GM12873 (cell line): Measurements from ENCODE around the gene KRT38.

ENCODE experiments used
- TF ChIP-seq, protein P1 (sequence below): IDR thresholded peaks from 2 replicates; pipeline ENCODE4 v1.5.1; 2012; ENCODE audit warnings: low read depth, mild to moderate bottlenecking, moderate library complexity, low read length, control low read depth; ENCODE audit not compliant: insufficient read depth; ENCODE audit errors: missing control alignments

KRT38 gene

DNA sequence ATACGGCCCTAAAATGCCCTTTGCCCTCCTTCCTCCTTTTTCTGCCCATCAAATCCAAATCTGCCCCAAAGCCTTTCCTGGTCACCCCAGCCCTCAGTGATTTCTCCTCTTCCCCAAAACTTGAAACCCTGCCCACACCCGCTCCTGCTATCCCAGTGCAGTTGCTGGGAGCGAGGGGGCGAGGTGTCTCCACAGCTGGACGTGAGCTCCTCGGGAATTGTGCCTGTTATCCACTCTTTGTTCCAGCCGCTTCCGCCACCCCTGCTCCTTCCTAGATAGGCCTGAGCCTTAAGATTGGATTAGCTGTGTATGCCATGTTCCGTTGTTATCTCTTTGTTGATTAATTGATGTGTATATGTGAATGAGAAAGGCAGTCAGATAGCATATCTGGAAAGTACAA is 42.7 kb upstream of the KRT38 start:
- TF ChIP-seq, protein P1, sequence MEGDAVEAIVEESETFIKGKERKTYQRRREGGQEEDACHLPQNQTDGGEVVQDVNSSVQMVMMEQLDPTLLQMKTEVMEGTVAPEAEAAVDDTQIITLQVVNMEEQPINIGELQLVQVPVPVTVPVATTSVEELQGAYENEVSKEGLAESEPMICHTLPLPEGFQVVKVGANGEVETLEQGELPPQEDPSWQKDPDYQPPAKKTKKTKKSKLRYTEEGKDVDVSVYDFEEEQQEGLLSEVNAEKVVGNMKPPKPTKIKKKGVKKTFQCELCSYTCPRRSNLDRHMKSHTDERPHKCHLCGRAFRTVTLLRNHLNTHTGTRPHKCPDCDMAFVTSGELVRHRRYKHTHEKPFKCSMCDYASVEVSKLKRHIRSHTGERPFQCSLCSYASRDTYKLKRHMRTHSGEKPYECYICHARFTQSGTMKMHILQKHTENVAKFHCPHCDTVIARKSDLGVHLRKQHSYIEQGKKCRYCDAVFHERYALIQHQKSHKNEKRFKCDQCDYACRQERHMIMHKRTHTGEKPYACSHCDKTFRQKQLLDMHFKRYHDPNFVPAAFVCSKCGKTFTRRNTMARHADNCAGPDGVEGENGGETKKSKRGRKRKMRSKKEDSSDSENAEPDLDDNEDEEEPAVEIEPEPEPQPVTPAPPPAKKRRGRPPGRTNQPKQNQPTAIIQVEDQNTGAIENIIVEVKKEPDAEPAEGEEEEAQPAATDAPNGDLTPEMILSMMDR, result no peak

GRCh38 chr17:41481036-41481435 is 40.3 kb upstream of the KRT38 start, which contains the start of gene KRT35:
KRT35 (minus strand) TSS chr17:41481151; CDS start chr17:41481097, 54 bp downstream.
- TF ChIP-seq, protein P1, result no peak

- TF ChIP-seq, protein P1, result no peak
These were observed 39.8 kb upstream of the KRT38 start for GRCh38 chr17:41480581-41480980.

DNA sequence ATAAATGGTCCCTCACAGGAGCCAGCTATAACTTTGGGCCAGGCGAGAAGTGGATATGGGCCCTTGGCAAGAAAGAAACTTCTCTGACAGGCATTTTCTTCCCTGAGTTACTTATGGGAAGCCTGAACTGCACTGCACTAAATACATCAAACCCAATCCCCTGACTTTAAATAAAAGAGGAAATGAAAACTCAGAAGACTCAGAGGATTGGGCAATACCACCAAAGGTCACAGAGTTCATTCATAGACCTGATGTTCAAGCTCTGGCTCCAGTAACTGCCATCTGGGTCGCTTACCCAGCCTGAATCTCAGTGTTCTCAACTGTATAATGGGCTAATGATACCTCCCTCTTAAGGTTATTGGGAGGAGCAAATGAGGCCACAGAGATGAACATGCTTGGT is 39.4 kb upstream of the KRT38 start:
- TF ChIP-seq, protein P1, result no peak

DNA sequence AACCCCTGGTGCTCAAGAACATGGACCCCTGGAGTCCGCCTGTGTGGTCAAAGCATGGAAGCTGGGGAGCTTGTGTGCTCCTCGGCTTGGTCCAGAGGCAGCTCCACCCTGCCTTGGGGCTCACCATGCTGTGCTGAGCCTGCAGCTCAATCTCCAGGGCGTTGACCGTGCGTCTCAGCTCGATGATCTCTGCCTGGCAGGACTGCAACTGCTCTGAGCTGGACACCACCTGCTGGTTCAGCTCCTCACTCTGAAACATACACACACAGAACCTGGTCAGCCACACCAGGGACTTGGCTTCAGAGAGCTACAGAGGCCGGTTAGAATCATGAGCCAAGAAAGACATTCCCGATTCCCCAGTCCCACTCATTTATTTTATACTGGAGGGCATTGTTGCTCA is 37.5 kb upstream of the KRT38 start:
- TF ChIP-seq, protein P1, result no peak

DNA sequence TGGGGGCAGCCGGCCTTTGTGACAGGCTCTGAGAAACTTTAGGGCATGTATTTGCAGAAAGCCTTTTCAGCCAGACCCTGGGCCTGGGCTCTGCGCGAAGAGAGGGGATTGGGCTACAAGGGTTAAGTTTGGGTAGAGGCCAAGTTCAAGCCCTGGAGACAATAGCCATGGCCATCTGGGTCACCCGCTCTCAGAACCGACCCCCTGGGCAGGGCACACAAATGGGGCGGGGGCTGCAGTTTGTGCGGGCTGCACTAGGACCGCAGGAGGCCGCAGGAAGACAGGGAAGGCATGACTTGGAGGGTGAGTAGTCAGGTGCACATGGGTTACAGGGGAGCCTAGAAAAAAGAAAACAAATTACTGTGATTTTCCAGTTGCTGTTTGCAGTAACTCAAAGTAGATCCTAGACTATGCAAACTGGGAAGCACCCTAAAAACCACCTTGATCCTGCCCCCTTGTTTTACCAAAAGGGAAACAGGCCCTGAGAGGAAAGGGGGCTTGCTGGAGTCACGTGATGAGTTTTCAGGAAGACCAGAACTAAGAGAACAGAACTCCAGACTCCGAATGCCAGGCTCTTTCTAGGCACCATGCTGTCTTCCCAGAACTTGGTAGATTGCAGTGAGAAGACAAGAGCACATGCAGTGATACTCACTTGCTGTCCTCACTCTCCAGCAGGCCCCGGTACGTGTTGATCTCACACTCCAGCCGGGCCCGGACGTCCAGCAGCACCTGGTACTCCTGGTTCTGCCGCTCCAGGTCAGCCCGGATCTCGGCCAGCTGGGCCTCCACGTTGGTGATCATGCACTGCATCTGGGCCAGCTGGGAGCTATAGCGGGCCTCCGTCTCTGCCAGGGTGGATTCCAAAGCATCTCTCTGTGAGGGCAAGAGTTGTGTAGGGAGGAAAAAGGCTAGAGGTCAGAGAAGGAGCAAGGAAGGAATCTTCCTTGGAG is 36.4 kb upstream of the KRT38 start:
- TF ChIP-seq, protein P1, result no peak

DNA sequence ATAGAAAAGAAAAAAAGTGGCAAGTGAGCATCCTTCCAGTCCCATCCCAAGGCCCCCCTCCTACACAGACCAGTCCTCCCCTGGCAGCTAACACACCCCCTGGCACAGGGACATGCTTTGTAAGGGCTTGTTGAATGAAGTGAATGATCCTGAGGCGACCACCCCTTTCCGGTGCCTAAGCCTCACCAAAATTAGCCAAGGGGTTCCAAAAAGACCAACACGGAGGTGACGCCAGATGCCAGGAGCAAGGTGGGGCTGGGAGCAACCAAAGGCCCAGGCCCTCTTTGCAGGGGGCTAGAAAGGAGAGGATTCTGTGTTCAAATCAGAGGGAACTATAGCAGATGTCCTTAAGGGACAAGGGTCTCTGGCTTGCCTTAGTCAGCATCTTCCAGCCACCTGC is 34.6 kb upstream of the KRT38 start:
- TF ChIP-seq, protein P1, result no peak
